Prostate gland (tissue), 2 donors: ENCODE data around the gene TGM1.

Experiments
- CTCF ChIP-seq, 4 experiments: fragments of 200-600 bp in 2 of 4; fragments of 450-650 bp in 2 of 4; sonication (generic) in 2 of 4; IDR thresholded peaks; 1 replicate in 3 of 4; 2 replicates in 1 of 4; pipeline ENCODE4 v1.5.1; 2016 to 2019; ENCODE audit warnings: antibody characterized with exemption in 4 of 4, mild to moderate bottlenecking in 2 of 4, moderate library complexity in 2 of 4
- POLR2A ChIP-seq: fragments of 450-650 bp; IDR thresholded peaks from one replicate; pipeline ENCODE4 v1.6.1; 2016; ENCODE audit warnings: antibody characterized with exemption, mild to moderate bottlenecking
- POLR2AphosphoS5 ChIP-seq: sonication (generic); formaldehyde crosslinking; IDR thresholded peaks from one replicate; pipeline ENCODE4 v1.6.1; 2017; ENCODE audit warnings: antibody characterized with exemption

GRCh38 chr14:24273422-24273998, 10.5 kb upstream of the TGM1 start:
- TF ChIP-seq POLR2A (no peak), CTCF (IDR thresholded peaks at IDR 0.05) (no peak), POLR2AphosphoS5 (no peak)
